ENCODE measurements around the gene PLEKHM3.

DNA sequence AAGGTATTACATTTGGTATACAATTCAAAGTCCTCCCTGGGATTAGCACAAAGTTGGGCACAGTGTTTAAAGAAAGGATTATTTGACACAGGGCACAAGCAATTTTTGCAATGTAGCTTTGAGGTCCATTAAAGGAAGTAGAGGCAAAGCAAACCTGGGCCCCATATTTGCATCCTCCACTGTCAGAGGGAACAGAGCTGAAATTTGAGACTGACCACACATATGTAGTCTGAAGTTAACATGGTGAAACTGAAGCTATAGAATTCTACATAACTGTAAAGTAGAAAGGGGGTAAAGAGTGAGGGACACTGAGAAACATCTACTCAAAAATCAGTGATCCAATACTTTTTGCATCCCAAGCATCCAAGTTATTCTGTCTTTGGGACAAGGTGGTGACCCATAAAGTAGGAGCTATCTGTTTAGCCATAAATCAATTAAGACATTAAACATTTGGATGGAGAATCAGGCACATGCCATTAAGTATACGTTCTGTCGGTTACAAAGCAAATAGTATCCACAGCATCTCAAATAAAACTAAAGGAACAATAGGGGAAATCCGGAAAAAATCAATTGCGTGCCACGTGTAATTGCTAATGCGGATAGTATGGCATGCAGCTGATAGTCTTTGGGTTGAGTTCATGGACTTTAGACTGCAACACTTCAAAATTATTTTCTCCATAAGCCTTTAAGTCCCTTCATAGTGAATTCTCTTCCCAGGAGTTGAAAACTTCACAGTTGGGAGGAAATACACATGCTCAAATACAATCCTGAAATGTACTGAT, 72.6 kb downstream of the PLEKHM3 start:
- TF ChIP-seq HOXA7 (CRISPR knock-in tag; IDR thresholded peaks at IDR 0.05; ENCODE audit: borderline replicate concordance) (no peak), YY1 (tag by site-specific recombination; IDR thresholded peaks at IDR 0.05) (no peak), WT1 (tag by site-specific recombination; IDR thresholded peaks at IDR 0.05) (no peak), ZNF530 (tag by site-specific recombination; IDR thresholded peaks at IDR 0.05; ENCODE audit: low read depth) (no peak), SALL2 (tag by site-specific recombination; IDR thresholded peaks at IDR 0.05; ENCODE audit: borderline replicate concordance) (no peak), PRDM1 (tag by site-specific recombination; IDR thresholded peaks at IDR 0.05) (no peak)
- TF ChIP-seq, protein P1, sequence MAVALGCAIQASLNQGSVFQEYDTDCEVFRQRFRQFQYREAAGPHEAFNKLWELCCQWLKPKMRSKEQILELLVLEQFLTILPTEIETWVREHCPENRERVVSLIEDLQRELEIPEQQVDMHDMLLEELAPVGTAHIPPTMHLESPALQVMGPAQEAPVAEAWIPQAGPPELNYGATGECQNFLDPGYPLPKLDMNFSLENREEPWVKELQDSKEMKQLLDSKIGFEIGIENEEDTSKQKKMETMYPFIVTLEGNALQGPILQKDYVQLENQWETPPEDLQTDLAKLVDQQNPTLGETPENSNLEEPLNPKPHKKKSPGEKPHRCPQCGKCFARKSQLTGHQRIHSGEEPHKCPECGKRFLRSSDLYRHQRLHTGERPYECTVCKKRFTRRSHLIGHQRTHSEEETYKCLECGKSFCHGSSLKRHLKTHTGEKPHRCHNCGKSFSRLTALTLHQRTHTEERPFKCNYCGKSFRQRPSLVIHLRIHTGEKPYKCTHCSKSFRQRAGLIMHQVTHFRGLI (tag by site-specific recombination; IDR thresholded peaks at IDR 0.05) = no peak
- TF ChIP-seq, protein P2, sequence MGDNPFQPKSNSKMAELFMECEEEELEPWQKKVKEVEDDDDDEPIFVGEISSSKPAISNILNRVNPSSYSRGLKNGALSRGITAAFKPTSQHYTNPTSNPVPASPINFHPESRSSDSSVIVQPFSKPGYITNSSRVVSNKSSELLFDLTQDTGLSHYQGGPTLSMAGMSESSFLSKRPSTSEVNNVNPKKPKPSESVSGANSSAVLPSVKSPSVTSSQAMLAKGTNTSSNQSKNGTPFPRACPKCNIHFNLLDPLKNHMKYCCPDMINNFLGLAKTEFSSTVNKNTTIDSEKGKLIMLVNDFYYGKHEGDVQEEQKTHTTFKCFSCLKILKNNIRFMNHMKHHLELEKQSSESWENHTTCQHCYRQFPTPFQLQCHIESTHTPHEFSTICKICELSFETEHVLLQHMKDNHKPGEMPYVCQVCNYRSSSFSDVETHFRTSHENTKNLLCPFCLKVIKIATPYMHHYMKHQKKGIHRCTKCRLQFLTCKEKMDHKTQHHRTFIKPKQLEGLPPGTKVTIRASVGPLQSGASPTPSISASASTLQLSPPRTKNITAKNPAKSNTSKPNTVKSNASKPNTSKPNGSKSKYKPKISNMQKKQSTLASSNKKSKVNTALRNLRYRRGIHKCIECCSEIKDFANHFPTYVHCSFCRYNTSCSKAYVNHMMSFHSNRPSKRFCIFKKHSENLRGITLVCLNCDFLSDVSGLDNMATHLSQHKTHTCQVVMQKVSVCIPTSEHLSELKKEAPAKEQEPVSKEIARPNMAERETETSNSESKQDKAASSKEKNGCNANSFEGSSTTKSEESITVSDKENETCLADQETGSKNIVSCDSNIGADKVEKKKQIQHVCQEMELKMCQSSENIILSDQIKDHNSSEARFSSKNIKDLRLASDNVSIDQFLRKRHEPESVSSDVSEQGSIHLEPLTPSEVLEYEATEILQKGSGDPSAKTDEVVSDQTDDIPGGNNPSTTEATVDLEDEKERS (tag by site-specific recombination; IDR thresholded peaks at IDR 0.05) = no peak
- TF ChIP-seq, protein P3, sequence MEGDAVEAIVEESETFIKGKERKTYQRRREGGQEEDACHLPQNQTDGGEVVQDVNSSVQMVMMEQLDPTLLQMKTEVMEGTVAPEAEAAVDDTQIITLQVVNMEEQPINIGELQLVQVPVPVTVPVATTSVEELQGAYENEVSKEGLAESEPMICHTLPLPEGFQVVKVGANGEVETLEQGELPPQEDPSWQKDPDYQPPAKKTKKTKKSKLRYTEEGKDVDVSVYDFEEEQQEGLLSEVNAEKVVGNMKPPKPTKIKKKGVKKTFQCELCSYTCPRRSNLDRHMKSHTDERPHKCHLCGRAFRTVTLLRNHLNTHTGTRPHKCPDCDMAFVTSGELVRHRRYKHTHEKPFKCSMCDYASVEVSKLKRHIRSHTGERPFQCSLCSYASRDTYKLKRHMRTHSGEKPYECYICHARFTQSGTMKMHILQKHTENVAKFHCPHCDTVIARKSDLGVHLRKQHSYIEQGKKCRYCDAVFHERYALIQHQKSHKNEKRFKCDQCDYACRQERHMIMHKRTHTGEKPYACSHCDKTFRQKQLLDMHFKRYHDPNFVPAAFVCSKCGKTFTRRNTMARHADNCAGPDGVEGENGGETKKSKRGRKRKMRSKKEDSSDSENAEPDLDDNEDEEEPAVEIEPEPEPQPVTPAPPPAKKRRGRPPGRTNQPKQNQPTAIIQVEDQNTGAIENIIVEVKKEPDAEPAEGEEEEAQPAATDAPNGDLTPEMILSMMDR (tag by site-specific recombination; IDR thresholded peaks at IDR 0.05) = no peak
